GM18505 (cell line): ENCODE measurements around the gene NEIL3.
"Not testable (repeated sequence)": the region's sequence is repeated elsewhere in the genome, so short reads cannot be mapped to it uniquely, and the experiment has no call there.

Source experiments
- ATAC-seq: cut with Tn5 transposase; IDR thresholded peaks from one replicate; pipeline ENCODE4 v1.9.1; 2021; ENCODE audit not compliant: unreplicated experiment
- POLR2A ChIP-seq: IDR thresholded peaks from 4 replicates; pipeline ENCODE4 v1.6.1; 2011; ENCODE audit warnings: borderline replicate concordance; ENCODE audit not compliant: insufficient read depth, insufficient read length; ENCODE audit errors: extremely low read depth

The NEIL3 gene

GRCh38 chr4:177285953-177286352 is 23.7 kb upstream of the NEIL3 start:
- ATAC-seq, result no peak

GRCh38 chr4:177287255-177287654 is 22.4 kb upstream of the NEIL3 start:
- no peak for TF ChIP-seq POLR2A
- ATAC-seq, result no peak

More at GRCh38 chr4:177285953-177286352, 23.7 kb upstream of the NEIL3 start:
- TF ChIP-seq POLR2A, result no peak

- no peak for ATAC-seq
- TF ChIP-seq POLR2A, result no peak
These were observed 21.3 kb upstream of the NEIL3 start for GRCh38 chr4:177288335-177288734.

GRCh38 chr4:177290780-177291179 is 18.9 kb upstream of the NEIL3 start:
- TF ChIP-seq POLR2A, result no peak
- ATAC-seq, result no peak

GRCh38 chr4:177292171-177292570 is 17.5 kb upstream of the NEIL3 start:
- no peak for ATAC-seq
- no peak for TF ChIP-seq POLR2A

- ATAC-seq, result no peak
- no peak for TF ChIP-seq POLR2A
These were observed 16.3 kb upstream of the NEIL3 start for GRCh38 chr4:177293208-177294033.

GRCh38 chr4:177297785-177298391 is 11.8 kb upstream of the NEIL3 start:
- no peak for TF ChIP-seq POLR2A
- no peak for ATAC-seq

- no peak for ATAC-seq
- TF ChIP-seq POLR2A, result no peak
These were observed 8.5 kb upstream of the NEIL3 start for GRCh38 chr4:177301126-177301639.

- no peak for TF ChIP-seq POLR2A
- ATAC-seq, result no peak
These were observed 7.1 kb upstream of the NEIL3 start for GRCh38 chr4:177302371-177303100.

GRCh38 chr4:177304094-177304493 is 5.6 kb upstream of the NEIL3 start:
- no peak for ATAC-seq
- no peak for TF ChIP-seq POLR2A

GRCh38 chr4:177304864-177305263 is 4.8 kb upstream of the NEIL3 start:
- not testable (repeated sequence) for ATAC-seq

- TF ChIP-seq POLR2A, result no peak
- ATAC-seq, result no peak
These were observed 1.5 kb upstream of the NEIL3 start for GRCh38 chr4:177308125-177308524.

- no peak for ATAC-seq
- no peak for TF ChIP-seq POLR2A
These were observed 690 bp upstream of the NEIL3 start for GRCh38 chr4:177308847-177309521.
